Measurements from ENCODE around the gene ANO2. TPM values are rescaled to one million over a fixed set of nuclear protein-coding genes. Genes with fewer than 3 reads are reported as not detected.

The ANO2 gene
- total RNA-seq, 2 donors from 2014 or later = 1.8 to 2.6 TPM

DNA sequence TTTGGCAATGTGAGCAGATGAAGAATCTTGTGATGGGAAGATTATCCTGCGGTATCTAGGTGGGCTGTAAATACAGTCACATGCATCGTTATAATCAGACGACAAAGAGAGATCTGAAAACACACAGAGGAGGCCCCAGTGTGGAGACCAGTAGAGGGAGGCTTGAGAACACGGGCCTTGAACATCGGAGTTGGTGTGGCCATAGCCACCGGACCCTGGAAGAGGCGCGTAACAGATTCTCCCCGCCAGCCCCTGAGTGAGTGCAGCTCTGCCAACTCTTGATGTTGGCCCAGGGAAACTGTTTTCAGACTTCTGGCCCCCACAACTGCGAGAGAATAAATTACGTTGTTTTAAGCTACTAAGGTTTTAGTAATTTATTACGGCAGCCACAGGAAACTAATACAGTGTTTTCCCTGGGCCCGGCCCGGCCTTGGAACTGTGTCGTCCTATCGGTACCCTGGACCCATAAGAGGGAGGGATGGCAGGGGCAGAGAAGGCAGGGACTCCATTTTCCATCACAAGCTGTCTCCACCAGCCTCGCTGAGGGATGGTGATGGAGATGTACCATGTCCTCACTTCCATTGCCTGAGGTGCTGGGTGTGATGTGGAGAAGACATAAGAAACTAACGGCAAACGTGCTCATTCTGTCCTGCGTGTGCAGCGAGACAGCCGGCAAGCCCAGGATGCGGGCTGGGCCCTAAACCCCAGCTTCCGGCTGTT, 421.5 kb downstream of the ANO2 start:
- DNase-seq (no peak), ATAC-seq (no peak)
- intact Hi-C loops (cut with DNase I, micrococcal nuclease) = no loop called here

DNA sequence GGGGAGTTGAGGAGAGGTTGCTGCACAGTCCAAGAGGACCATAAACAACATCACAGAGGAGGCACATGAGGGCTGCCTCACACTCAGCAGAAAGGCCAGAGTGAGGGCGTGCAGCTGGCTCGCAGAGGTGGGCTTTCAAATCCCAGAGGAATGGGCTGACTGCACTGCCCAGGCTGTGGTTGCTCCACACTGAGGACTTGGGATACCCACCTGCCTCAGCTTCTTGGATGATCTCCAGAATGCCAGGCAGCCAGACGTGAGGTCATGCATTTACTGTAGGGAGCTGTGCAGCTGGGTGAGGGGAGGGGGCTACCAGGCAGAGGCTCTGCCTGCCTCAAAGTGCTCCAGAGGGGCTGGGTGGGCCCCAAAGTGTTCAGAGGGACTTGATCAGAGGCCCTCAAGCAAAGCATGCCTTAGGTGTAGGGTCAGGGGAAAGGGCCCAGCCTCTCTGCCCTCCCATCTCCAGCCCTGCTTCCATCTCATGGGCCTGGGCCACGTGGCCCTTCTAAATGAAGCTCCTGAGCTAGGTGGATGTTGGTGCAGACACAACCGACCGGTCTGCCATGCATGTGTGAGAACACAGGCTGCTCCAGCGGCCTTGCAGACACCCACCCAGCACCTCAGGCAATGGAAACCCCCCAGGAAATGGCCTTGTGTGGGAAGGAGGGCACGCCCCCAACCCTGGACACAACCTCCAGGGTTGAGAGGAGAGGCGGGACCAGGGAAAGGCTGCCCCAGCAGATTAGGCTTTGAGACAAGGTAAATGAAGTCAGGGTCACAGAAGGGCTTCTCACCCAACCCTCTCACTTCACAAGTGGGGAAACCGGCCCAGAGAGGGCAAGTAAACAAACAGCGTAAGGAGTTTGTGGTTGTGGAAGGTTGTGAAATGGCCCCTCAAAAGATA, 422.4 kb downstream of the ANO2 start:
- no peak for ATAC-seq
- no peak for DNase-seq
- intact Hi-C loops (cut with DNase I, micrococcal nuclease) = no loop called here

DNA sequence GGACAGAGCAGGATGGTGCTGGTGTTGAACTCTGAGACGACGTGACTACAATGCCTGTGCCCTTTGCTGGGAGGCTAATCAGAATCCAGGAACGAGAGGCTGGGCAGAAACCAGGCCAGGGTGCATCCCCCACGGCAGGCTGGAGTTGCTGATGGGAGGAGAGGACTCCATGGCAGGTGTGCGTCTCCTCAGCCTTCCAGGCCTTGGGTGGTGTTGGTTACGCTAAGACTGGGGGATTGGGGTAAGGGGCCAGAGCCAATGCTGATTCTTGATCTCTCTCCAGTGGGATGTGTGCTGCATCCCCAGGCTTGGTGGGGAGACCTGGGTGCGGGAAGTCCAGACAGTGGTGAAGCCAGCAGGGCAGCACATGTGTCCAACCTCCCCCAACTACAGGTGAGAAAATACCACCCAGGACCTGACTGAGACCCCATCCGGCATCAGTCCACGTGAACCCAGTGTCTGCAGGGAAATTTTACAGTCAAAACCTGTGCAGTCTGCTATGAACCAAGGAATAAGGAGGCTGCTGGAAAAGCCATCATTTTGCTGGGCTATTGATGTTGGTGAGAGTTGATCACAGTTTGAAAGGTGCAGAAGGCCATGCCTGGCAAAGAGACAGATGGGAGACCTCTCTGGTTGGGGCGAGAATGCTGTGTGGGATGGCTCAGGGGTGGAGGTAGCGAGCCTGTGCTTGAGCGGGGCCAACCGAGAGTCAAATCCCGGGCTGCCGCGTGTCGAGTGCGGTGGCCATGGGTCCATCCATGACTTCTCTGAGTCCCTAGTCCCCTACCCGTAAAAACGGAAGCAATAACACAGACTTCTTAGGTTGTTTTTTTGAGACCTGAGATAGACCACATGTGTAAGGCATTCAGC, 423.4 kb downstream of the ANO2 start:
- intact Hi-C loops (cut with DNase I, micrococcal nuclease) = no loop called here
- ATAC-seq (no peak), DNase-seq (no peak)

DNA sequence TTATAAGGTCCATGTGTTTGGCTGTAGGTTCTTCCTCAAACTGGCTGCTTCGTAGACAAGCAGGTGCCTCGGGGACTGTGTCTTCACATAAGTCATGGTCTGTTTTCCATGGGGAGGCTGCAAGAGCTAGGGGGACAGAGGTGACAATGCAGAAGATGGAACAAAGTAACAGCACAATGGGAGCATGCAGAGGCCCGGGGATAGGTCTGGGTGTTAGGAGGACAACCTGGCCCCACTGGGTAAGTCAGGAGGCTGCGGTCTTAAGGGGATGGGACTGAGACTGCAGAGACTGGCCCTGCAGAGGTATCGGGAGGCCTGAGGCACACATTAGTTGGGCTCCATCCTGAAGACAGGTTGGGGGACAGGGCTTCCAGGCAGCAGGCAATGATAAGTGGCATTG, 424.2 kb downstream of the ANO2 start:
- no peak for DNase-seq
- intact Hi-C loops (cut with DNase I, micrococcal nuclease) = no loop called here
- ATAC-seq = no peak

DNA sequence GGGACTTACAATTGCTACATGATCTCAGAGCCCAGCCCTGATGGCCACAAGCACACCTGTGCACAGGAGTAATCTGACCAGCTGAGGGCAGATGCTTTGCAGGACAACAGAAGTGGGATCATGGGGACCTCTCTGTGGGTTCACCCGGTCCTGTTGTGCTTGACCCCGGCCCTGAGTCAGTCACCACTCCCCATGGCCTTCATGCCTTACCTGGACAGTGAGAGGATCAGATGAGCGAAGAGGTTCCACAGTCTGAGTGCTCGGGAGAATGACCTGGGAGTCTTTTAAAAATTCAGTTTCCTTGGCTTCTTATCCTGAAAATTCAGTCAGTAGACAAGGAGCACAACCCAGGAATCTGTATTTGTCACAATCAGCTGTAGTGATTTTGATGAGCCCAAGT, 425.0 kb downstream of the ANO2 start:
- DNase-seq (no peak), ATAC-seq (no peak)
- intact Hi-C loops (cut with DNase I, micrococcal nuclease) = no loop called here

DNA sequence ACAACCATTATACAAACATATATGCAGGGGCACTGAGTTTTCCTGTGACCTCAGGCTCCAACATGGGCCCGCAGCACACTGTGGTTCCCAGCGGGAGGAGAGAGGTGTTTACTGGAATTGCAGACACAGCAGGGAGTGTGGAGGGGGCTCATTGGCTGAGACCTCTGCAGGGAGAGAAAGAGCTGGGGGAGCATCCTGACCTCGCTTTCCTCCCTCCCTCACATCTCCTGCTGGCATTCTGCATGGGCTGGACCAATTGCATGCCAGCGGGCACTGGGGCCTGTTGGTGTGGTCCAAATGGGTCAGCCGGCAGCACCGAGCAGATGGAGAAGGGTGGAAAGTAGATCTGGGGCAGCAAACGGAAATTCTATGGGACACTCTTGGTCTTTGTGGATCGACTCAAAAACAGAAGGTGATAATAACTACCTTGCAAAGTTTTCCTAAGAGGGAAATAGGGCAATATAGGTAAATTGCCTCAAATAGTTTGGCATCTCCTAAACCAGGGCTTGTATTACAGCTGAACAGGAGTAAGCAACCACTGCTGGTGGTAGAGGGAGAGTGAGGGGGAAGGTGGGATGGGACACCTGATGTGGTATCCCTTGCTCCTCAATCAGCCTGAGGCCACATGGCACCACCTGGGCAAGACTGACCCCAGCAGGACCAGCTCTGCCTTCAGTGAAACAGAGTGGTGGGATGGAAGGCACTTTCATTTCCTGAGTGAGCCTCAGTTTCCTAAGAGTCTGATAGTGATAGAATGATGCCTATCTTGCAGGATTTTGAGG, 426.3 kb downstream of the ANO2 start:
- DNase-seq = no peak
- intact Hi-C loops (cut with DNase I, micrococcal nuclease) = no loop called here

DNA sequence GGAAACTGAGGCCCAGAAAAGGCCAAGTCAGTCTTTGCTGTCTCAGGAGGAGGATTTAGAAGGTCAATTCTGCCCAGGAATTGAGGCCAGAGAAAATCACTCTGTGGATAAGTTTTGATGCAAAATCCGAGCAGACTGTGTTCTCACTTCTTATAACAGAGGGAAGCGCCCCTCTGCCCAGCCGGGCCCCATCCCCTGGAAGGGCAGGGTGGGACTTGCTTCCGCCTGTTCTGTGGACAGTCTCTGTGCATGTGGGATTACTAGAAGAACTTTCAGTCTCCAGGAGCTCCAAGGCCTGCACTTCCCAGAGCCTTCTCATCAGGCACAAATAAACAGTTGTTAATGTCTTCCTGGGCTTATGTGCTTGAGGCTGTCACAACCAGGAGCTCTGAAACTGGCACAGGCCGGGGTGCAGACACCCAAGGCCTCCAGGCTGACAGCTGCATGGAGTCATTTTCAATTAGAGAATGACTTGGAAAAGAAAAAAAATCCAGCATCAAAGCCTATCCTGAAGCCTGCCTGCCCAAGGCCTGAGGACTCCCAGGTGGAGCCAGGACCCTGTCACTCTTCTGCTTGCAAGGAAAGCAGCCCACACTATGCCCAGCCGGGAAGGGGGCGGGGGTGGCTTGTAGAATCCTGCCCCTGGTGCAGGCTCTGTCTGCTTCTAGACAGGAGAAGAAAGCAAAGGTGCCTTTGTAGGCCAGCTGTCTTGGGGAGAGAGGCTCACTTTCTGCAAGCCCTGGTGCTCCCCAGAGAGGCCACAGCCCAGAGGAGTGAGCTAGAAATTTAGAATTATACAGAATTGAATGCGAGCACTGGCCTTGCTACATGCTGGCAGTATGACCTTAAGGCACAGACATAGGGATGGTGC, 428.5 kb downstream of the ANO2 start:
- ATAC-seq = no peak
- intact Hi-C loops (cut with DNase I, micrococcal nuclease) = no loop called here
- no peak for DNase-seq

More for the DNA sequence above, 426.3 kb downstream of the ANO2 start:
- no peak for ATAC-seq

DNA sequence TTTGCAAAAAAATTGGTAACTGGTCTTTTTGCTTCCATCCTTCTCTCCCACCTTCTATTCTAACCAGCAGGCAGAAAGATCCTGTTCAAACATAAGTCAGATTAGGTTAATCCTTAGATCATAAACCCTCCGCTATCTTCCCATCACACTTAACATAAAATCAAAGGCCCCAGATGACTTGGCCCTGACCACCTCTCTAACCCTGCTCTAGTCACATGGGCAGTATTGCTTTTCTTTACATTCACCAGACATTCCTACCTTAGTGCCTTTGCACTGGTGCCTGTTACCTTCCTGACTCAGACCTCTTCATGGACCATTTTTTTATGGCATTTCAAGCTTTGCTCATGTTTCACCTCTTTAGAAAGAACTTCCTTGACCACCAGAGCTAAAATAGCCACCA, 429.6 kb downstream of the ANO2 start:
- intact Hi-C loops (cut with DNase I, micrococcal nuclease) = no loop called here
- ATAC-seq (no peak), DNase-seq (no peak)

DNA sequence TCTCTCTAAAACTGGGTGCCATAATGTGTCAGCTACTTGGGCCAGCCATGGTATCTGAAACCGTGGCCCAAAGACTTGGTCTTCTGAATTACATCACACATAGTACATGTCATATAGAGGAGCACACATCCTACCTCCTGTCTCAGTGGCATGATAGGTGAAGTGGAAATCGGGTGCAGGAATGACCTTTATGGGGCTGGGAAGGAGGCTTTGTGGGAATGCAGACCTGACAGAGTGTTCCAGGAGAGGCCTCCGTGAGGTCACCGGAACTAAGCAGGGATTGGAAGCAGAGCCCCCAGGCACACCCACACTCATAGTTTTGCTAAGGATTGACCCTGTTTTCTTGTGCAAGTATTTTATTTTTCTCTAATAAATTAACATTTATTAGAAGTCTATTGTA, 430.5 kb downstream of the ANO2 start:
- no peak for ATAC-seq
- intact Hi-C loops (cut with DNase I, micrococcal nuclease) = no loop called here
- DNase-seq = no peak

DNA sequence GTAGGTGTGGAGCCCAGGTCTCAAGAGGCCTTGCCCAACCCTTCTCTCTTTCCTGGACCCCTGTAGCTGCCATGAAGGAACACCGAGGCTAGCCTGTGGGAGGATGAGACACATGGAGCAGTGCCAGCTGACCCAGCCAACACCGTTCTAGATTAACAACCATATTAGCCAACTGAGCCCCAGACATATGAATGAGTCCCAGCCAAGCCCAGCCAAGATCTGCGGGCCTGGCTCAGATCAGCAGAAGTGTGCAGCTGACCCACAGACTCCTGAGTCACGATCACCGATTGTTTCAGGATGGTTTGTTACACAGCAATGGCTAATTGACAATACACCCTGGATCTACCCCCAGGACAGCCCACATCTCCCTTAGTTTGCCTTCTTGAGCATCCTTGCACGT, 431.0 kb downstream of the ANO2 start:
- intact Hi-C loops (cut with DNase I, micrococcal nuclease) = no loop called here
- ATAC-seq = no peak
- no peak for DNase-seq

DNA sequence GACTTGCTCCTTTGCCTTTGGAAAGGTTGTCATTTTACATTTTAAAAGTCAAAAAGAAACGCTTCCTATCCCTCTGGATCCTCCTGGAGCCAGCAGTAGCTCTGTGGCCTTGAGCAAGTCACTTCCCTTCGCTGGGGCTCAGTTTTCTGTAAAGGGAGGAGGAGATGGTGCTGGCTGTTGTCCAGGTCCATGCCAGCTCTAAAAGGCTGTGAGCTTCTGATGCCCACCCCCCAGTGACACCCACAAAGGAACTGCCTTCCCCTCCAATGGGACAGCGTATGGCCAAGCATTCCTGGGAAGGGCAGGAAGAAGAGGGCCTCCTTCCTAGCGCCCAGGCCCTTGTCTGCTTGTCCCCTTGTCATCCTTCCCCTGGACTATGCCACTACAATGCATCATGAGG, 431.7 kb downstream of the ANO2 start:
- DNase-seq (no peak), ATAC-seq (no peak)
- intact Hi-C loops (cut with DNase I, micrococcal nuclease) = no loop called here

Other genes starting within 250 kb of the ANO2 start
- 10 to 100 TPM; 42.8 to 48.5 TPM for gene VWF, start 179.4 kb upstream of the ANO2 start, total RNA-seq